ENCODE results near the gene ERF.
A peak's percentile ranks its signal among the peaks of the same experiment; 100 is the strongest.
"Not testable (repeated sequence)": the region's sequence is repeated elsewhere in the genome, so short reads cannot be mapped to it uniquely, and the experiment has no call there.

Gene ERF

GRCh38 chr19:42273407-42274064 lies 18.6 kb upstream of the ERF start:
- DNase-seq = no peak

DNA sequence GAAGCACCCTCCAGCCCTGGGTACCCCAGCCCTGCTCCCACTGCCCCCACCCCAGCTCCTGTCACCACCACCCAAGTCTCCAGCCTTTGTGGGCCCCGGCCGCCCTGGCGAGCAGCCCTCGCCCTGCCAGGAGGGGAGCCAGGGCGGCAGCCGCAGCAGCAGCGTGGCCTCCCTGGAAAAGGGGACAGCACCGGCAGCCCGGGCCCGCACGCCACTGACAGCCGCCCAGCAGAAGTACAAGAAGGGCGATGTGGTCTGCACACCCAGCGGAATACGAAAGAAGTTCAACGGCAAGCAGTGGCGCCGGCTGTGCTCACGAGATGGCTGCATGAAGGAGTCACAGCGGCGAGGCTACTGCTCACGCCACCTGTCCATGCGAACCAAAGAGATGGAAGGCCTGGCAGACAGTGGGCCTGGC lies 18.1 kb upstream of the ERF start:
- no peak for DNase-seq

DNA sequence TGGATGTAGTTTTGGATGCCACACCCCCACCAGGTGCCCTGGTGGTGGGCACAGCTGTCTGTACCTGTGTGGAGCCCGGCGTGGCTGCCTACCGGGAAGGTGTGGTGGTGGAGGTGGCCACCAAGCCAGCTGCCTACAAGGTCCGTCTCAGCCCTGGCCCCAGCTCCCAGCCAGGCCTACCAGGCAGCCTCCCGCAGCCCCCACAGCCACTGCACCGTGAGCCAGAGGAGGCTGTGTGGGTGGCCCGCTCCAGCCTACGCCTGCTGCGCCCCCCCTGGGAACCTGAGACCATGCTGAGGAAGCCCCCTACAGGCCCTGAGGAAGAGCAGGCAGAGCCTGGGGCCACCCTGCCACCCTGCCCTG lies 17.6 kb upstream of the ERF start:
- DNase-seq = no peak

- no peak for DNase-seq
Observed at GRCh38 chr19:42271861-42272534, 17.1 kb upstream of the ERF start.

DNA sequence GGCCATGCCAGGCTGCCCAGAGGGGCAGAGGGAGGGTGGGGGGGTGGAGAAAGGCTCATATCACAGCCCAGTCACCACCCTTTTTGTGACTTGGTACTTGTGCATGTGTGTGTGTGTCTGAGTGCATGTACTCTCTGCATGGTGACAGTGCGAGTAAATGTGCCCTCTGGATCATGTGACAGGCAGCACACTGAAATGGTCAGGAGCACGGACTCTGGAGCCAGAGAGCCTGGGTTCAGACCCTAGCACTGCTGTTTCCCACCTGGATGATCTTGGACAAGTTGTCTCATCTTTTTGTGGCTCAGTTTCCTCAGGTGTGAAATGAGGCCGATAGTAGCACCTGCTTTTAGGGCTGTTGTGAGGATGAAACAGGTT lies 16.1 kb upstream of the ERF start:
- no peak for DNase-seq

- DNase-seq = no peak
Observed at GRCh38 chr19:42270346-42271044, 15.6 kb upstream of the ERF start.

DNA sequence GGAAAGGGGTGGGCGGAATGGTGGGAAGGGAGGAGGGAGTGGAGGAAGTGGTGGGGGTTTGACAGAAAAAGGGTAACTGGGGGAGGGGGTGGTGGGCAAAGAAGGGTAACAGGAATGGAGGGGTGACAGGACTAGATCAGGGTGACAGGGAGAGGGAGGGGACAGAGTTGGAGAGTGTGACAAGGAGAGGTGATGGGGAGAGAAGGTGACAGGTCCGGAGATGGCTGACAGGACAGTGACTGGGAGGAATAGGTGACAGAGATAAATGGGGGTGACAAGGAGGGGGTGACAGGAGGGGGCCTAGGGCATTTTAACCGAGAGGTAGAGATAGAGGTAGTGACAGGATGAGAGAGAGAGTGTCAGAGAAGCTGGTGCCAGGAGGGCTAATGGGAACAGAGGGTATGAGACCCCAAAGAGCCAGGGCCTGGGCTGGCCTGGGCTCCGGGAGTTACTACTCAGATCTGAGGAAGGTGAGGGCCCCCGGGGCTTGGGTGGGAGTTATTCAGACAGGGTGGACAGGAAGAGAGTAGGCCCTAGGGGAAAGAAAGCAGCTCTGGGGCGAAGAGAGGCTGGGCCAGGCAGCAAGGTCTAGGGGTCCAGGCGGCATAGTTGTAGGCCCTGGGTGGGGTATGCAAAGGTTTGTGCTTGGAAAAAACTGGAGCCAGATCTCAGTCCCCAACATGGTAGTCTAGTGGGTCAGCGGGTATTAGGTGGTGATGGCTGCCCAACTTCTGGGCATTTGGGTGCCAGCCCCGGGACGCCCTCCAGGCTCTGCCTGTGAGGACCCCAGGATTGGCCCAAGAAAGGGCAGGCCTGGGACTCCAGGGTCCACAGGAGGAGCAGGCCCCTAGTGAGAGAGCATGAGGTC lies 14.8 kb upstream of the ERF start:
- no peak for DNase-seq

DNA sequence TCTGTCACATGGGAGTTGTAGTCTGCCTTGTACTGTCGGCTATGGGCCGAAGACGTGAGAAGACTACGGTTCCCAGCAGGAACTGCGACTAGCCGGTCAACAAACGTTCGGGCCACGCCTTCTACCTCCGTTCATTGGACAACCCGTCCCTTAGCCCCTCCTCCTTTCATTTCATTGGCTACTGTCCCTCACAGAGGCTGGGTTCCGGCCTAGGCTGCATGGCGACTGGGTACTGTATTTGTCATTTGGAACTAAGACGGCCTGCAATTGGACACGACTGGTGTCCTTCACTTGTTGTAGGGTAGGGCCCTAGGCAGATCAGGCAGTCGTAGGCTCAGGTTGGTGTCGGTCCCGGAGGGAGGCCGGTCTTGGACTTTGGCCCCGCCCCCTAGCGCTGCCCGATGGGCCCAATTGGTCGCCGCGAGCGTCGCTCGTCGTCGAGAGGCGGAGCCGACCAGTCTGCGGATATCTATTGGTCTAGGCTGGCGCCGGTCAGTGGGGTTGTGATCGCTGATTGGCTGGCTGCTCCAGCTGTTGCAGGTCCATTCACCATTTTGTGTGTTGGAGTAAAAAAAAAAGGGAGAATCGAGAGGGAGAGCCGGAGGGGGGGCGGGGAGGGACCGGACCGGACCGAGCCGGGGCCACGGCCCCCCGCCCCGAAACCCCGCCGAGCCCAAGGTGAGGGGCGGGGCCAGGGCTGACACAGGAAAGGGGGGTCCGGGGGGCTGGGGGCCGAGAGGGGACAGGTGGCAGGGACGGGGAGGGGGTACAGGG lies 14.0 kb upstream of the ERF start, which contains the start of gene CIC:
Gene CIC, plus strand, starts transcription at position 549 of the 774 bp plus-strand sequence. CDS start 2,532 bp downstream, outside the sequence.
- peak; percentile 100 for DNase-seq

DNA sequence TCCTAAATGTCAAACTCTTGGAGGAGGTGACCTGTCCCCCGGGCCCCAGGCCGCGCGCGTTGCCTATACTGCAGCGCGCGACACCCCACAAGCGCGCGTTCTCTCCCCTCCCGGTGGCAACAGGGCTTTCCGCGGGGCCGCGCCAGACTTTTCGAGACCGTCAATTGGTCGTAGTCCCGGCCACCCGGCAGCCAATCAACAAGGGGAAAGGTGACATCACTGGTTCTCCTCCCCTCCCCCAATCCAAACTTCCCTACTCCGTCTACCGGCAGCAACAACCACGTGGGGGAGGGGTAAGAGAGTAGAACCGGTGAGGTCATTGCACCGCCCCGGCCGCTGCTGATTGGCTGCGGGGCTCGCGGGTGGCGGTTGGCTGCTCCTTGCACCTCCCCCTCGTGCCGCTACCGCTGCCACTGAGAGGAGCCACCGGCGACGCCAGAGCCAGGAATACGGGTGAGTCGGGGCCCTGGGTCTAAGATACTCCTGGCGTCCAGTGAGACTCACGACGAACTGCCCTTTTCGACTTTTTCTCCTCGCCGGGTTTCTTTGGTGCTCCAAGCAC lies 13.3 kb upstream of the ERF start:
- DNase-seq = peak; percentile 100

DNA sequence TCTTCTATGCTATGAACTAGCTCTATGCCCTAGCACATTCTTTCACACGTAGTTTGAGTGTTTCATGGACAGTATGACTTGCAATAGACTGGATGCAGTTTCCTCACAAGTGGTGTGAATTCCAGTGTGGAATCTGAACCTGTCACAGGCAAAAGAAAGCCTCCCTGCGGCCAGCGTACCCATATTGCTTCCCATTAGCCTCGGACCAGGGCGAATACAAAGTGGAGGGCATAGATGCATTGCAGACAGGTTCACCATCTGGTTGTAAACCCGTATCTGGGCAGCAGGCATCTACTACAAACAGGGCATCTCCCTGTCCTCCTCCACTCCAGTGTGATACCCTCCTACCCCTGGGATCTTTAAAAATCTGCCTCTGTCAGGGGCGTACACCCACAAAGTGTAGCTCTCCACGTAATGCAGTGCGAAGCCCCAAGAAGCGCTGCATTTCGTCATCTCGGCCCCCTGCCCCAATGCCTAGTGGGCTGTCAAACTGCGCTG lies 12.8 kb upstream of the ERF start:
- DNase-seq = no peak

- not testable (repeated sequence) for DNase-seq
Observed at GRCh38 chr19:42266928-42267603, 12.1 kb upstream of the ERF start.

- DNase-seq = not testable (repeated sequence)
Observed at GRCh38 chr19:42266105-42266504, 11.2 kb upstream of the ERF start.

DNA sequence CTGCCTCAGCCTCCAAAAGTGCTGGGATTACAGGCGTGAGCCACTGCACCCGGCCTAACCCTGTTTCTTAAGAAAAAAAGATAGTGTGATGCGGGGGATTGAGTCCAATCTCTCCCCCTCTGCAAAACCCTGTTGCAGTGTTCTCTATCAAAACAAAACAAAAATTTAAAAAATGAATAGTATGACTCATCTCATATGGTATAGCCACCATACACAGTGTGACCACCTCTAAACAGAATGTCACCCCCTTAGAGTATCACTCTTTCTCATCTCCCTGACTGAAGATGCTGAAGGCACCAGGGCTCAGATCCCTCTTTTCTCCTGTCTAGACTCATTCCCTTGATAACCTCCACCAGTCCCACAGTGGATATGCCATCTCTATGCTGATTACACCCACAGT lies 6.8 kb upstream of the ERF start:
- no peak for DNase-seq

DNA sequence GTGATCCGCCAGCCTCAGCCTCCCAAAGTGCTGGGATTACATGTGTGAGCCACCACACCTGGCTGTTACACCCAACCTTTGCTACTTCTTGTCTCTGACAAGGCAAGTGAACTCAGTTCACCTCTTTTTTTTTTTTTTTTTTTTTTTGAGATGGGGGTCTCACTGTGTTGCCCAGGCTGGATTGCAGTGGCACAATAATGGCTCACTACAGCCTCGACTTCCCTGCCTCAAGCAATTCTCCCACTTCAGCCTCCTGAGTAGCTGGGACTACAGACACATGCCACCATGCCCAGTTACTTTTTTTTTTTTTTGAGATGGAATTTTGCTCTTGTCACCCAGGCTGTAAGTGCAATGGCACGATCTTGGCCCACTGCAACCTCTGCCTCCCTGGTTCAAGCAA lies 2.9 kb upstream of the ERF start:
- not testable (repeated sequence) for DNase-seq

- DNase-seq = peak; percentile 87
Observed at GRCh38 chr19:42255766-42256745, 1.1 kb upstream of the ERF start.

DNA sequence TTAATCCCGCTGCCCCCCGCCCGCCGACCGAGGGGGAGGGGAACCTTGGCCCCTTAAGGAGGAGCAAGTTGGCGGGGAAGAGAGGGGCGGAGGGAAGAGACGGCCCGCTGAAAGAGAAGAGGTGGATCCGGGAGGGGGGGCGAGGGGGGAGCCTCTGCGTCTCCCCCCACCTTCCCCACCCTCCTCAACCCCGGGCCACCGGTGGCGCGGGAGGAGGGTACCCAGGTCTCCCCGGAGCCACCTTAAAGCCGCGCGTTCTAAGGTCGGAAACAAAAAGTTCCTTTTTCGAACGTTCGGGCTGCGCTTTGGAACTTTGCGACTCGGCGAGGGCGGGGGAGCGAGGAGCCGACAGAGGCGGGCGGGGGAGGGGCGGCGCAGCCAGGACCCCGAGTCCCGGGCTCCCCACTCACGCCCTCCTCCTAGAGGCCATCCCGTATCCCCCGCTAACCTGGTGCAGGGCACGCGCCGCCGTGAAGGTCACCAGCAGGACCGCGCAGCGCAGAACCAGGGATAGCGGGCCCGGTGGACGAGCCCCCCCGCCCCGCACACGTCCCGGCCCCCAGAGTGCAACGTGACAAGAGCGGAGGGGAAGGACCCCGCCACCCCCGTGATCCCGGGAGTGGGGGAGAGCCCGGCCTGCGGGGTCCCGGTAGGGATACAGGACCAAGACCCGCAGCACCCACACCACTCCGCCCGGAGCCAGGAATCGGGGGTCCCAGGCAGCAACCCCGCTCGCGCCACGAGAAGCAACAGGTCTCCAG lies 659 bp downstream of the ERF start:
- DNase-seq = peak; percentile 88

GRCh38 chr19:42253245-42254088 lies 1.5 kb downstream of the ERF start:
- DNase-seq = peak; percentile 71
